ENCODE results near the gene RNASEH2A. TPM values are rescaled to one million over a fixed set of nuclear protein-coding genes. Genes with fewer than 3 reads are reported as not detected.

RNASEH2A gene
- total RNA-seq, 1 experiment from 2014 or later: 79.5 TPM

DNA sequence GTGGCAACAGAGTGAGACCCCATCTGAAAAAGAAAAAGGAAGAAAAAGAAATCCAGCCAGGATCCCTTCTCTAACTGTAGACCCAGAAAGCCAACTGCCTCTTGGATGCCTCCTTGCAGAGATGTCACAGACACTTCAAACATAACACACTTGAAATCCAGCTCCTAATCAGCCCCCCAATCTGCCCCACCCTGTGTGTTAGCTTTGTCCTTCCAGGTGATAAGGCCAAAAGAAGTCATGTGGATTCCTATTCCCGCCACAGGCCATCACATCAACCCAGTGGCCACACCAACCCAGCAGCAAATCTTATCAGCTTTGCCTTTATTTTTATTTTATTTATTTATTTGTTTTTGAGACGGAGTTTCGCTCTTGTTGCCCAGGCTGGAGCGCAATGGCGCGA is 46.7 kb upstream of the RNASEH2A start:
- H3K18ac ChIP-seq (ENCODE audit: insufficient read length, low read depth, low read length): no peak overlapping the region
- no peaks in the 10 kb centered on the region for H4K20me1 ChIP-seq (ENCODE audit: control insufficient read depth, insufficient read depth, insufficient read length)
- H3K79me1 ChIP-seq (ENCODE audit: insufficient read depth, low read depth, low read length, poor library complexity, severe bottlenecking): no peaks in the 10 kb centered on the region
- H2AFZ ChIP-seq (ENCODE audit: low read length): no peak overlapping the region
- Mint-ChIP-seq H3K9me3 (peaks cover 0 to 3% of the 10 kb centered on the region in 2 experiments; a peak in 2 of 5 replicates), H3K27me3 (ENCODE audit: low read depth) (peaks cover 16% of the 10 kb centered on the region), H3K4me1 (peaks cover 6 to 9% of the 10 kb centered on the region in 2 experiments), H3K4me3 (peak overlapping the region in 1 of 2 experiments; percentile 50; a peak in 1 of 5 replicates), H3K27ac (no peak overlapping the region), H3K36me3 (ENCODE audit: insufficient read depth in 1 of 3, low read depth in 3 of 3) (peaks cover 16 to 31% (median 29%) of the 10 kb centered on the region in 3 experiments; a peak in 6 of 7 replicates)
- H4K5ac ChIP-seq (ENCODE audit: insufficient read length, low read depth, low read length): no peak overlapping the region
- no peaks in the 10 kb centered on the region for H3K79me2 ChIP-seq (ENCODE audit: insufficient read depth, low read length)
- H3K4me1 ChIP-seq (ENCODE audit: insufficient read depth, low read length): no peaks in the 10 kb centered on the region
- H3K56ac ChIP-seq (ENCODE audit: insufficient read length, low read depth, low read length): no peak overlapping the region
- no peak overlapping the region for H3K14ac ChIP-seq (ENCODE audit: insufficient read depth, low read length)
- no peak overlapping the region for H2BK5ac ChIP-seq (ENCODE audit: insufficient read length, low read length)
- H3K23ac ChIP-seq (ENCODE audit: insufficient read length, low read depth, low read length): no peak overlapping the region
- no peaks in the 10 kb centered on the region for H3K27me3 ChIP-seq (ENCODE audit: insufficient read depth, low read length)
- H4K91ac ChIP-seq (ENCODE audit: insufficient read length, low read depth, low read length): no peak overlapping the region
- no peaks in the 10 kb centered on the region for H3K9me3 ChIP-seq (ENCODE audit: control insufficient read depth, low read depth, low read length)
- H2AK5ac ChIP-seq (ENCODE audit: insufficient read length, low read length): no peak overlapping the region
- no peak overlapping the region for H4K8ac ChIP-seq (replicated peaks; ENCODE audit: insufficient read length, low read depth, low read length)
- no peak overlapping the region for H3K27ac ChIP-seq (ENCODE audit: insufficient read length, low read depth, low read length)
- H2BK120ac ChIP-seq (ENCODE audit: low read depth, low read length, poor library complexity, severe bottlenecking): no peak overlapping the region
- no peaks in the 10 kb centered on the region for H3K23me2 ChIP-seq (ENCODE audit: insufficient read length, low read depth, low read length, poor library complexity, severe bottlenecking)
- no peak overlapping the region for H3T11ph ChIP-seq (ENCODE audit: low read length)
- no CpG with 5 or more reads among the region's 6 CpGs for WGBS (ENCODE audit: extremely low coverage, insufficient read length, low lambda C conversion rate)
- no peak overlapping the region for H2BK12ac ChIP-seq (ENCODE audit: insufficient read length, low read depth, low read length)
- H3K4me2 ChIP-seq (ENCODE audit: insufficient read depth, insufficient read length, low read length): no peak overlapping the region
- TF ChIP-seq, protein P1, sequence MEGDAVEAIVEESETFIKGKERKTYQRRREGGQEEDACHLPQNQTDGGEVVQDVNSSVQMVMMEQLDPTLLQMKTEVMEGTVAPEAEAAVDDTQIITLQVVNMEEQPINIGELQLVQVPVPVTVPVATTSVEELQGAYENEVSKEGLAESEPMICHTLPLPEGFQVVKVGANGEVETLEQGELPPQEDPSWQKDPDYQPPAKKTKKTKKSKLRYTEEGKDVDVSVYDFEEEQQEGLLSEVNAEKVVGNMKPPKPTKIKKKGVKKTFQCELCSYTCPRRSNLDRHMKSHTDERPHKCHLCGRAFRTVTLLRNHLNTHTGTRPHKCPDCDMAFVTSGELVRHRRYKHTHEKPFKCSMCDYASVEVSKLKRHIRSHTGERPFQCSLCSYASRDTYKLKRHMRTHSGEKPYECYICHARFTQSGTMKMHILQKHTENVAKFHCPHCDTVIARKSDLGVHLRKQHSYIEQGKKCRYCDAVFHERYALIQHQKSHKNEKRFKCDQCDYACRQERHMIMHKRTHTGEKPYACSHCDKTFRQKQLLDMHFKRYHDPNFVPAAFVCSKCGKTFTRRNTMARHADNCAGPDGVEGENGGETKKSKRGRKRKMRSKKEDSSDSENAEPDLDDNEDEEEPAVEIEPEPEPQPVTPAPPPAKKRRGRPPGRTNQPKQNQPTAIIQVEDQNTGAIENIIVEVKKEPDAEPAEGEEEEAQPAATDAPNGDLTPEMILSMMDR (conservative IDR thresholded peaks at IDR 0.05): no peak
- H3K9ac ChIP-seq (ENCODE audit: extremely low read depth, insufficient read length, low read length): no peak overlapping the region
- no peak overlapping the region for H2BK15ac ChIP-seq (ENCODE audit: low read depth, low read length)
- no peak overlapping the region for H3K4ac ChIP-seq (ENCODE audit: low read depth, low read length)
- no peak for DNase-seq
- H2BK20ac ChIP-seq (ENCODE audit: low read depth, low read length, poor library complexity, severe bottlenecking): no peak overlapping the region
